Transverse colon (tissue), 4 donors: ENCODE data around the gene RPTOR. TPM values are rescaled to one million over a fixed set of nuclear protein-coding genes. Genes with fewer than 3 reads are reported as not detected.
A peak's percentile ranks its signal among the peaks of the same experiment; 100 is the strongest.

Experiments used
- DNase-seq: peaks from one replicate; pipeline ENCODE4 v3.0.0-alpha.2; 2019
- H3K27ac ChIP-seq, 4 donors: fragments of 200-600 bp; sonication (generic); 2 replicates each; pipeline ENCODE4 v1.5.1; 2016 to 2018; ENCODE audit warnings: inconsistent platforms in 4 of 4
- H3K27me3 ChIP-seq: fragments of 200-600 bp; sonication (generic); 2 replicates; pipeline ENCODE4 v1.5.1; 2017; ENCODE audit warnings: inconsistent platforms
- H3K36me3 ChIP-seq, 4 donors: fragments of 200-600 bp; sonication (generic); 2 replicates each; pipeline ENCODE4 v1.5.1; 2017 to 2019; ENCODE audit warnings: inconsistent platforms in 4 of 4
- H3K4me1 ChIP-seq, 4 donors: fragments of 200-600 bp; sonication (generic); 2 replicates each; pipeline ENCODE4 v1.5.1; 2017 to 2020; ENCODE audit warnings: inconsistent platforms in 4 of 4
- H3K4me3 ChIP-seq, 4 donors: fragments of 200-600 bp; sonication (generic); 1 replicate in 1 of 4; 2 replicates in 3 of 4; pipeline versions ENCODE4 v1.5.1 to v1.6.1; 2017 to 2019; ENCODE audit warnings: inconsistent platforms in 4 of 4
- H3K9me3 ChIP-seq, 2 donors: fragments of 200-600 bp; sonication (generic); 2 replicates each; pipeline ENCODE4 v1.5.1; 2017 to 2019; ENCODE audit warnings: inconsistent platforms in 2 of 2
- EP300 ChIP-seq: sonication (generic); formaldehyde crosslinking; IDR thresholded peaks from one replicate; pipeline ENCODE4 v1.6.1; 2017; ENCODE audit warnings: antibody characterized with exemption, low read depth
- POLR2A ChIP-seq: fragments of 450-650 bp; IDR thresholded peaks from one replicate; pipeline ENCODE4 v1.6.1; 2016; ENCODE audit warnings: antibody characterized with exemption, mild to moderate bottlenecking, moderate library complexity
- POLR2AphosphoS5 ChIP-seq, 3 donors: sonication (generic); formaldehyde crosslinking; IDR thresholded peaks; one replicate each; pipeline ENCODE4 v1.6.1; 2016; ENCODE audit warnings: antibody characterized with exemption in 3 of 3
- WGBS, 2 donors: methylation state at CpG; one replicate each; pipeline ENCODE4 v1.1.5; 2018; ENCODE audit warnings: low coverage in 1 of 2; 5-methylcytosine and 5-hydroxymethylcytosine counted together
- in situ Hi-C, 4 donors: fragments of 200-750 bp; cut with MboI; loops; one replicate each; pipeline versions ENCODE4 v1.15.0 to v1.15.1; 2017; ENCODE audit warnings: low sequenced_read_pairs in 3 of 4, low pct_ligation_motif_present in 1 of 4, low pct_unique_long_range_greater_than_20kb in 1 of 4
- intact Hi-C: fragments of 100-400 bp; cut with DNase I; formaldehyde crosslinking; loops from one replicate; pipeline ENCODE4 v1.15.1; 2023; ENCODE audit warnings: low total_unique reads
- total RNA-seq, 4 donors: library from RNA; depleted of rRNA; stranded (reverse); fragments of >200 nt; gene quantifications; one replicate each; pipeline ENCODE4 v1.1.0, GENCODE V29; 2016
- TF ChIP-seq, protein P1 (sequence below), 5 experiments: fragments of 200-600 bp in 3 of 5; fragments of 450-650 bp in 2 of 5; sonication (generic) in 3 of 5; IDR thresholded peaks; 1 replicate in 2 of 5; 2 replicates in 3 of 5; pipeline ENCODE4 v1.5.1; 2016 to 2017; ENCODE audit warnings: antibody characterized with exemption in 5 of 5, inconsistent platforms in 3 of 5, mild to moderate bottlenecking in 2 of 5, moderate library complexity in 1 of 5

The RPTOR gene
- total RNA-seq, 4 donors from 2014 or later: 28.9 to 79.3 (median 48.0) TPM

DNA sequence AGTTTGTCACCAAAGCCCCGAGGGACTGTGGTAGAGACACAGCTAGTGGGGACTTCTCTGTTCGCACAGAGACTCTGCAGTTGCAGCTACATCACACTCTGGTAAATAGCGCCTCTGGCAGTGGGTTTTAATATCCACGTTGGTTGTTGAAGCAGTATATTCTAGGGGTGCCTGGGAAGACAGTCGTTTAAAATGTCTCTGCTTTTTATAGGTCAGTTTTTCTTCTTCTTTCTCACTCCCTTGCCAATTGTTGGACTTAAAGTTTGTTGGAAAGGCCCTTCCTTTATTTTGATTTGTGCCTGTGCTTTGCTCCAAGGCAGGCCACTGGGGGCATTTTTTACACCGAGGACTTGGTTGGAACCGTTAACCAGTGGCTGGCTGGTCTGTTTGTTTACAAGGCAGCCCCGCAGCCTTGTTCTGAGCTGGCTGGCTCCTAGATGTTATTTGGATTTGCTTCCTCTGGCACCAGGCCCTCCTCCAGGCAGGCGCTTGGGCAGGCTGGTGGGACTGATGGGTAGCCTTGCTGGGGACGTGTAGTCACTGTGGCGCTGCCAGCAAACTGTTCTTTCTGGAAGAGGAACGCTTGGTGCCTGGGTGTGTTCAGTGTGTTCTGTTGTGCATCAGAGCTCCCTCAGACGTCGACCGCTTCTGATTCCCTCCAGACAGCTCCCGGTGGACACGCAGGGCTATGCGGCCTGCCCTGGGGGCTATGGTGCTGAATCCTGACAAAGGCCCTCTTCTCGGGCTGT, 228.8 kb downstream of the RPTOR start:
- 64 to 72% methylated on average over 7 to 19 of the region's 19 CpGs for WGBS, 2 donors
- in situ Hi-C loops: no loop called here
- intact Hi-C loops: no loop called here
- H3K4me3 ChIP-seq: no peak overlapping the region
- TF ChIP-seq POLR2A (no peak), POLR2AphosphoS5 (IDR thresholded peaks at IDR 0.05) (peak; percentile 32 to 63 (median 42)), EP300 (peak; percentile 61)
- TF ChIP-seq, protein P1, sequence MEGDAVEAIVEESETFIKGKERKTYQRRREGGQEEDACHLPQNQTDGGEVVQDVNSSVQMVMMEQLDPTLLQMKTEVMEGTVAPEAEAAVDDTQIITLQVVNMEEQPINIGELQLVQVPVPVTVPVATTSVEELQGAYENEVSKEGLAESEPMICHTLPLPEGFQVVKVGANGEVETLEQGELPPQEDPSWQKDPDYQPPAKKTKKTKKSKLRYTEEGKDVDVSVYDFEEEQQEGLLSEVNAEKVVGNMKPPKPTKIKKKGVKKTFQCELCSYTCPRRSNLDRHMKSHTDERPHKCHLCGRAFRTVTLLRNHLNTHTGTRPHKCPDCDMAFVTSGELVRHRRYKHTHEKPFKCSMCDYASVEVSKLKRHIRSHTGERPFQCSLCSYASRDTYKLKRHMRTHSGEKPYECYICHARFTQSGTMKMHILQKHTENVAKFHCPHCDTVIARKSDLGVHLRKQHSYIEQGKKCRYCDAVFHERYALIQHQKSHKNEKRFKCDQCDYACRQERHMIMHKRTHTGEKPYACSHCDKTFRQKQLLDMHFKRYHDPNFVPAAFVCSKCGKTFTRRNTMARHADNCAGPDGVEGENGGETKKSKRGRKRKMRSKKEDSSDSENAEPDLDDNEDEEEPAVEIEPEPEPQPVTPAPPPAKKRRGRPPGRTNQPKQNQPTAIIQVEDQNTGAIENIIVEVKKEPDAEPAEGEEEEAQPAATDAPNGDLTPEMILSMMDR (IDR thresholded peaks at IDR 0.05): peak in 2 of 5 experiments; percentile 17 to 26
- H3K27ac ChIP-seq: peak overlapping the region; percentile 51 to 87 (median 69)
- H3K27me3 ChIP-seq: no peaks in the 10 kb centered on the region
- H3K36me3 ChIP-seq: no peaks in the 10 kb centered on the region
- H3K9me3 ChIP-seq: no peaks in the 10 kb centered on the region
- peaks cover 3 to 27% (median 7%) of the 10 kb centered on the region in 4 donors for H3K4me1 ChIP-seq
- DNase-seq: peak; percentile 58

DNA sequence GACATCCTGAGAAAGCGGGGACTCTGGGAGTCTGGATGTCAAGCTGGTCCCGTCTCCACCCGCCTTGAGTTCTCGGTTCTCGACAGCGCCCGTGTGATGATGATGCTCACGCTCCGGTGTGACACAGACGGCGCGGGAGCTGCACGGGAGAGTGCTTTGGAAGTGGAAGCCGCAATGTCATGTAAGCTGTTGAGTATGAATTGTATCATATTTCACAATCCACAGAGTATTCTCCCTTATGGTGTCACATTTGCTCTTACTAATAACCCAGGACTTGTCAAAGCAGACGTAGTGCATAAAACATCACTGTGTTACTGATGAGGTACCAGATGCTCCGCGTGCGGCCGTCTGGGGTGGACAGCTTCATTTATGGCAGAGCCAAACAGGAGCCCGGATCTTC, 229.5 kb downstream of the RPTOR start:
- in situ Hi-C loops (no loop called here), intact Hi-C loops (no loop called here)
- no peak overlapping the region for H3K4me3 ChIP-seq
- H3K4me1 ChIP-seq: peaks cover 3 to 27% (median 7%) of the 10 kb centered on the region in 4 donors
- no peaks in the 10 kb centered on the region for H3K9me3 ChIP-seq
- H3K27ac ChIP-seq: peak overlapping the region; percentile 51 to 87 (median 69)
- no peaks in the 10 kb centered on the region for H3K27me3 ChIP-seq
- WGBS, 2 donors: 93 to 96% methylated on average over 6 to 20 of the region's 20 CpGs
- no peak for DNase-seq
- TF ChIP-seq POLR2A (no peak), EP300 (no peak), POLR2AphosphoS5 (IDR thresholded peaks at IDR 0.05) (no peak)
- TF ChIP-seq, protein P1 (IDR thresholded peaks at IDR 0.05): no peak
- H3K36me3 ChIP-seq: no peaks in the 10 kb centered on the region

DNA sequence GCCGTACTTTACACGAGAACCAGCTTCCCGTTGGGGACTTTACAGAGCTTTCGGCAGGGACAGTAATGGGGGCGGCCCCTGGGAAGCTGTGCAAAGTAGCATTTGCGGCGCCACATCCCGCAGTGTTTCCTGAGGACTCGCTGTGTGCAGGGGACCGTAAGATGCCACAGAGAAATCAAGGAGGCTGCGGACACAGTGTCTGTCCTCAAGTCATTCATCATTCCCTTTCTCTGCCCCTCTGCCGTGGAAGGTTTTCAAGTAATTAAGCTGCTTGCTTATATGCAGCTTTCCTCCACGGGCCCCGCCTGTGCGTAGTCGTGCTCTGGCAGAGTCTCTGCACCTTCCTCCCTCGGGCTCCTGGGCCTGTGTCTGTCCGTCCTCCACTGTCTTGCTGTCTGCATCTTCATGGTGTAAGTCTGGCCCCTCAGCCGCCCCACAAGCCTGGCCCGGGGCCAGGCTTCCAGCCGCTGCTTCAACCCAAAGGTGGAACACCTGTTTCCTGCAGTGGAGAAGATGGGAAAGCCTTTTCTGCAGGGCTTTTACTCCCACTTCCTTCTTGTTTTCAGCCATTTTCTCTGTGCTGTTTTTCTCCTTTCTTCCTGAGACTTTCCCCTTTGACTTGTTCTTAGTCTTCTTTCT, 230.1 kb downstream of the RPTOR start:
- in situ Hi-C loops (no loop called here), intact Hi-C loops (no loop called here)
- no peaks in the 10 kb centered on the region for H3K36me3 ChIP-seq
- H3K4me1 ChIP-seq: peaks cover 3 to 30% (median 7%) of the 10 kb centered on the region in 4 donors
- 78% methylated on average over 21 of the region's 21 CpGs; no CpG with 5 or more reads in 1 of the 2 donors for WGBS, 2 donors
- H3K4me3 ChIP-seq: no peak overlapping the region
- no peak for DNase-seq
- no peaks in the 10 kb centered on the region for H3K9me3 ChIP-seq
- no peaks in the 10 kb centered on the region for H3K27me3 ChIP-seq
- TF ChIP-seq POLR2AphosphoS5 (IDR thresholded peaks at IDR 0.05) (no peak), EP300 (no peak), POLR2A (no peak)
- TF ChIP-seq, protein P1 (IDR thresholded peaks at IDR 0.05): no peak
- H3K27ac ChIP-seq: peak overlapping the region in 3 of 4 donors; percentile 68 to 87 (median 70)

DNA sequence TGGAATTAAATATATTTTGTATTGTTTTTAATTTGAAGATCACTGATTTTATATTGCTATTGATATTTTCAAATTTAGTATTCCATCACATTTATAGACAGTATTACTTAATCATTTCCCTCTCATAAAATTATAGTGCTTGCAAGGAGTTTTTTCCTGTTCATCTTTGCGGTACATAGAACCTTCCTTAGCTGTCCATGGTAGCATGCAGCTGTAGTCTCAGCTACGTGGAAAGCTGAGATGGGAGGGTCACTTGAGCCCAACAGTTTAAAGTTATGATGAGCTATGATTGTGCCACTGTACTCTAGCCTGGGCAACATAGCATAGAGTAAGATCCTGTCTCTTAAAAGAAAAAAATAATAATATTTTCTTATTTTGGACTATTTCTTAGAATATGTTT, 231.2 kb downstream of the RPTOR start:
- TF ChIP-seq POLR2AphosphoS5 (IDR thresholded peaks at IDR 0.05) (no peak), POLR2A (no peak), EP300 (no peak)
- TF ChIP-seq, protein P1 (IDR thresholded peaks at IDR 0.05): no peak
- Histone ChIP-seq H3K4me3 (no peak overlapping the region), H3K36me3 (no peaks in the 10 kb centered on the region), H3K4me1 (peaks cover 3 to 38% (median 7%) of the 10 kb centered on the region in 4 donors), H3K27me3 (no peaks in the 10 kb centered on the region), H3K9me3 (no peaks in the 10 kb centered on the region), H3K27ac (no peak overlapping the region)
- DNase-seq: no peak
- intact Hi-C loops (no loop called here), in situ Hi-C loops (no loop called here)
- WGBS, 2 donors: 69 to 95% methylated on average over 2 of the region's 2 CpGs
